A549 treated with CORT108297 at 1 μM for 4 hours (cell line): ENCODE measurements around the gene DCAF8L2. TPM values are rescaled to one million over a fixed set of nuclear protein-coding genes. Genes with fewer than 3 reads are reported as not detected.

Experiments
- total RNA-seq: library from RNA; stranded (reverse); fragments of 200-300 nt; extraction: Qiagen RNA extraction; gene quantifications from 5 replicates; pipeline ENCODE4 v1.2.3, GENCODE V29; 2022

The DCAF8L2 gene
- not detected in 5 replicates for total RNA-seq

GRCh38 chrX:27590044-27590443 lies at the start of gene DCAF8L2:
Gene DCAF8L2, plus strand, starts transcription at chrX:27590344. Its CDS starts 156,552 bp downstream, at chrX:27746896.

Other genes with a start within 250 kb of the DCAF8L2 start
- not detected in 5 replicates for gene PPP4R3C, start 127.0 kb upstream of the DCAF8L2 start, total RNA-seq
- not detected in 5 replicates for gene MAGEB10, start 217.6 kb downstream of the DCAF8L2 start, total RNA-seq